Loucy (cell line): ENCODE data around the gene EPHB1.

Experiments
- EZH2phosphoT487 ChIP-seq: fragments of 200-600 bp; IDR thresholded peaks from 2 replicates; pipeline ENCODE4 v1.6.1; 2018; ENCODE audit warnings: antibody characterized with exemption, mild to moderate bottlenecking, moderate library complexity, borderline replicate concordance
- TF ChIP-seq, protein P1 (sequence below): fragments of 200-600 bp; sonication (generic); conservative IDR thresholded peaks from 2 replicates; pipeline ENCODE4 v1.5.1; 2014; ENCODE audit warnings: mild to moderate bottlenecking, antibody characterized with exemption, low read length

DNA sequence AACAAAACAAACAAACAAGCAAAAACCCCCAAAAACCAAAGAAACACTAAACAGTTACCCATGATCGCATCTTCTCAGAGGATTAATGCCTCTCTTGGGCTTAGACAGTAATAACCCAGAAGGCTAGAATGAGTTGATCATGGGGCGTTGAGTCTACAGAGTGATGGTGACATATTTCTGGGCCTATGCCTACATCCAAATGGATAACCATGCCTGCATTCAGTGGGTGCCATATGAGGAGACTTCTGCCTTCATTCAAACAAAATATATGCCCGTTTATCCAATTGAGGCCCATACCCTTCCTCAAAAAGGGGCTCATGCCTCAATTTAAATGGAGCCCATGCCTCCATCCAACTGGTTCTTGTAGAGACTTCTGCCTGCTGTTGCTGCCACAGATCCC is 284.0 kb downstream of the EPHB1 start:
- TF ChIP-seq, protein P1, sequence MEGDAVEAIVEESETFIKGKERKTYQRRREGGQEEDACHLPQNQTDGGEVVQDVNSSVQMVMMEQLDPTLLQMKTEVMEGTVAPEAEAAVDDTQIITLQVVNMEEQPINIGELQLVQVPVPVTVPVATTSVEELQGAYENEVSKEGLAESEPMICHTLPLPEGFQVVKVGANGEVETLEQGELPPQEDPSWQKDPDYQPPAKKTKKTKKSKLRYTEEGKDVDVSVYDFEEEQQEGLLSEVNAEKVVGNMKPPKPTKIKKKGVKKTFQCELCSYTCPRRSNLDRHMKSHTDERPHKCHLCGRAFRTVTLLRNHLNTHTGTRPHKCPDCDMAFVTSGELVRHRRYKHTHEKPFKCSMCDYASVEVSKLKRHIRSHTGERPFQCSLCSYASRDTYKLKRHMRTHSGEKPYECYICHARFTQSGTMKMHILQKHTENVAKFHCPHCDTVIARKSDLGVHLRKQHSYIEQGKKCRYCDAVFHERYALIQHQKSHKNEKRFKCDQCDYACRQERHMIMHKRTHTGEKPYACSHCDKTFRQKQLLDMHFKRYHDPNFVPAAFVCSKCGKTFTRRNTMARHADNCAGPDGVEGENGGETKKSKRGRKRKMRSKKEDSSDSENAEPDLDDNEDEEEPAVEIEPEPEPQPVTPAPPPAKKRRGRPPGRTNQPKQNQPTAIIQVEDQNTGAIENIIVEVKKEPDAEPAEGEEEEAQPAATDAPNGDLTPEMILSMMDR: no peak
- TF ChIP-seq EZH2phosphoT487: no peak
